Measurements from ENCODE around the gene EPHA10. TPM values are rescaled to one million over a fixed set of nuclear protein-coding genes. Genes with fewer than 3 reads are reported as not detected.
"Not testable (repeated sequence)": the region's sequence is repeated elsewhere in the genome, so short reads cannot be mapped to it uniquely, and the experiment has no call there.

The EPHA10 gene
- total RNA-seq, 1 donor from 2014 or later: 0.32 TPM

GRCh38 chr1:37691497-37692077 lies 73.3 kb downstream of the EPHA10 start:
- peak; percentile 12 for ATAC-seq
- intact Hi-C loops (cut with DNase I): loop anchor here (2.0 to 5.0 kb wide), 4 partner anchors 97 to 241 kb away; partner anchors contain the start of genes C1orf122, GNL2 and YRDC

GRCh38 chr1:37688926-37689325 lies 76.0 kb downstream of the EPHA10 start:
- intact Hi-C loops (cut with DNase I): loop anchor here (5.0 kb wide), 1 partner anchor 217 kb away; the partner anchor contains the start of gene ZC3H12A
- DNase-seq (ENCODE audit: missing footprints): no peak
- no peak for ATAC-seq

More at GRCh38 chr1:37691497-37692077, 73.3 kb downstream of the EPHA10 start:
- DNase-seq (ENCODE audit: missing footprints): peak; percentile 80

GRCh38 chr1:37687764-37688163 lies 77.2 kb downstream of the EPHA10 start:
- ATAC-seq; DNase-seq (ENCODE audit: missing footprints): not testable (repeated sequence)
- intact Hi-C loops (cut with DNase I): loop anchor here (5.0 kb wide), 1 partner anchor 215 kb away; the partner anchor contains the start of gene ZC3H12A

- no peak for DNase-seq (ENCODE audit: missing footprints)
- intact Hi-C loops (cut with DNase I): loop anchor here (5.0 kb wide), 1 partner anchor 213 kb away; the partner anchor contains the start of gene ZC3H12A
- no peak for ATAC-seq
These were observed 79.2 kb downstream of the EPHA10 start for GRCh38 chr1:37685722-37686121.

GRCh38 chr1:37684182-37684581 lies 80.7 kb downstream of the EPHA10 start:
- not testable (repeated sequence) for DNase-seq (ENCODE audit: missing footprints); ATAC-seq
- intact Hi-C loops (cut with DNase I): loop anchor here (5.0 kb wide), 1 partner anchor 82 kb away; no protein-coding TSS in a partner anchor

- intact Hi-C loops (cut with DNase I): loop anchor here (1.0 to 5.0 kb wide), 2 partner anchors 80 to 228 kb away; no protein-coding TSS in a partner anchor
- peak; percentile 46 for ATAC-seq
- no peak for DNase-seq (ENCODE audit: missing footprints)
These were observed 82.5 kb downstream of the EPHA10 start for GRCh38 chr1:37682334-37682987.

GRCh38 chr1:37680933-37681332 lies 84.0 kb downstream of the EPHA10 start:
- intact Hi-C loops (cut with DNase I): loop anchor here (5.0 kb wide), 1 partner anchor 79 kb away; no protein-coding TSS in a partner anchor
- ATAC-seq (no peak), DNase-seq (ENCODE audit: missing footprints) (no peak)

- intact Hi-C loops (cut with DNase I): no loop called here
These were observed 87.1 kb downstream of the EPHA10 start for GRCh38 chr1:37677808-37678207.

GRCh38 chr1:37677143-37677439 lies 87.8 kb downstream of the EPHA10 start:
- ATAC-seq (no peak), DNase-seq (ENCODE audit: missing footprints) (no peak)
- intact Hi-C loops (cut with DNase I): no loop called here

More at GRCh38 chr1:37677808-37678207, 87.1 kb downstream of the EPHA10 start:
- ATAC-seq (no peak), DNase-seq (ENCODE audit: missing footprints) (no peak)

- DNase-seq (ENCODE audit: missing footprints): no peak
- intact Hi-C loops (cut with DNase I): no loop called here
- no peak for ATAC-seq
These were observed 88.4 kb downstream of the EPHA10 start for GRCh38 chr1:37676281-37677142.

- intact Hi-C loops (cut with DNase I): no loop called here
- no peak for DNase-seq (ENCODE audit: missing footprints)
- ATAC-seq: no peak
These were observed 91.0 kb downstream of the EPHA10 start for GRCh38 chr1:37673920-37674319.

GRCh38 chr1:37672136-37672870 lies 92.6 kb downstream of the EPHA10 start:
- intact Hi-C loops (cut with DNase I): no loop called here
- DNase-seq (ENCODE audit: missing footprints) (no peak), ATAC-seq (no peak)

- intact Hi-C loops (cut with DNase I): no loop called here
- DNase-seq (ENCODE audit: missing footprints) (no peak), ATAC-seq (no peak)
These were observed 93.7 kb downstream of the EPHA10 start for GRCh38 chr1:37671261-37671660.

GRCh38 chr1:37670133-37670532 lies 94.8 kb downstream of the EPHA10 start:
- ATAC-seq: no peak
- no peak for DNase-seq (ENCODE audit: missing footprints)
- intact Hi-C loops (cut with DNase I): no loop called here

- DNase-seq (ENCODE audit: missing footprints) (no peak), ATAC-seq (no peak)
- intact Hi-C loops (cut with DNase I): no loop called here
These were observed 97.8 kb downstream of the EPHA10 start for GRCh38 chr1:37667023-37667671.

- ATAC-seq (no peak), DNase-seq (ENCODE audit: missing footprints) (no peak)
- intact Hi-C loops (cut with DNase I): no loop called here
These were observed 98.6 kb downstream of the EPHA10 start for GRCh38 chr1:37666241-37666867.
